Adrenal gland (tissue), 12 donors: ENCODE results near the gene HAUS1. TPM values are rescaled to one million over a fixed set of nuclear protein-coding genes. Genes with fewer than 3 reads are reported as not detected.
"Not testable (repeated sequence)": the region's sequence is repeated elsewhere in the genome, so short reads cannot be mapped to it uniquely, and the experiment has no call there.

ENCODE experiments used
- DNase-seq, 7 donors: peaks; one replicate each; pipeline ENCODE4 v3.0.0-alpha.2; 2019 to 2020
- H3K27ac ChIP-seq, 5 donors: fragments of 200-600 bp; sonication (generic) in 4 of 5; 1 replicate in 3 of 5; 2 replicates in 2 of 5; pipeline versions ENCODE4 v1.5.1 to v1.8.0; 2016 to 2020; ENCODE audit warnings: mild to moderate bottlenecking in 1 of 5
- H3K27me3 ChIP-seq: fragments of 200-600 bp; 2 replicates; pipeline ENCODE4 v1.8.0; 2021
- H3K36me3 ChIP-seq, 2 donors: fragments of 200-600 bp; replicated peaks in 1 of 2; 1 replicate in 1 of 2; 2 replicates in 1 of 2; pipeline versions ENCODE4 v1.5.1 to v1.8.0; 2018 to 2022
- H3K4me1 ChIP-seq, 2 donors: fragments of 200-600 bp; replicated peaks in 1 of 2; 1 replicate in 1 of 2; 2 replicates in 1 of 2; pipeline versions ENCODE4 v1.5.1 to v1.8.0; 2018 to 2021
- H3K4me3 ChIP-seq, 4 donors: fragments of 200-600 bp; sonication (generic) in 3 of 4; one replicate each; pipeline ENCODE4 v1.5.1; 2016 to 2018
- H3K9me3 ChIP-seq, 3 donors: fragments of 200-600 bp; sonication (generic) in 1 of 3; replicated peaks in 1 of 3; 1 replicate in 2 of 3; 2 replicates in 1 of 3; pipeline versions ENCODE4 v1.5.1 to v1.8.0; 2016 to 2021
- CTCF ChIP-seq, 6 experiments: fragments of 450-650 bp in 4 of 6; fragments of 200-600 bp in 2 of 6; sonication (generic) in 1 of 6; IDR thresholded peaks; 1 replicate in 5 of 6; 2 replicates in 1 of 6; pipeline versions ENCODE4 v1.5.1 to v1.8.0; 2016 to 2021; ENCODE audit warnings: antibody characterized with exemption in 6 of 6, mild to moderate bottlenecking in 2 of 6, moderate library complexity in 1 of 6
- POLR2A ChIP-seq, 2 donors: fragments of 450-650 bp; IDR thresholded peaks; one replicate each; pipeline ENCODE4 v1.6.1; 2017; ENCODE audit warnings: antibody characterized with exemption in 2 of 2, mild to moderate bottlenecking in 2 of 2, moderate library complexity in 1 of 2
- WGBS, 4 donors: extraction: QIAGEN DNeasy Blood & Tissue Kit in 2 of 4; methylation state at CpG; one replicate each; pipeline versions ENCODE4 v1.1.5 to v1.1.7; 2013 to 2017; 5-methylcytosine and 5-hydroxymethylcytosine counted together
- intact Hi-C, 2 donors: fragments of 100-400 bp; cut with DNase I; formaldehyde crosslinking; loops; one replicate each; pipeline versions ENCODE4 v1.14.1 to v1.15.0; 2022 to 2023
- polyA plus RNA-seq, 3 donors: library from polyadenylated mRNA; stranded (reverse); fragments of 200-250 nt in 2 of 3; fragments of 350-450 nt in 1 of 3; fragmentation: Illumina TruSeq in 1 of 3; extraction: RNeasy Lipid Tissue Mini Kit (QIAGEN cat#74804) in 1 of 3; gene quantifications; one replicate each; pipeline ENCODE4 v1.2.3, GENCODE V29; 2013 to 2014
- total RNA-seq, 9 donors: library from RNA; depleted of rRNA in 4 of 9; stranded (reverse); fragments of >200 nt in 4 of 9; fragments of 120-200 nt in 1 of 9; fragmentation: NEBNext Ultra II Directional in 1 of 9; extraction: Animal tissue kit (Norgen Biotek cat#: 25700) in 1 of 9; gene quantifications; one replicate each; pipeline versions ENCODE4 v1.1.0 to v1.2.4, GENCODE V29; 2013 to 2023
- donor health status: healthy with polysubstance abuse.
- donor health status: Bipolar disorder and iron deficiency.
- donor health status: DM: yes; HTN: yes; CAD: no.
- donor health status: DM: no; HTN: no; CAD: no.
- donor health status: DM: no; HTN: no; CAD: no.
- donor health status: DM: yes; HTN: yes; CAD: no.

Gene HAUS1
- total and polyA plus RNA-seq, 12 donors = 12.2 to 42.9 (median 17.2) TPM

- Histone ChIP-seq H3K4me1 (no peaks in the 10 kb centered on the region), H3K36me3 (no peaks in the 10 kb centered on the region), H3K4me3 (no peak overlapping the region), H3K27ac (no peak overlapping the region), H3K9me3 (no peaks in the 10 kb centered on the region), H3K27me3 (no peaks in the 10 kb centered on the region)
- 75 to 85% (median 81%) methylated on average over 3 of the region's 3 CpGs for whole genome bisulfite sequencing, 4 donors
- intact Hi-C loops = no loop called here
- no peak for TF ChIP-seq POLR2A (IDR thresholded peaks at IDR 0.05)
- DNase-seq = no peak
Measured at GRCh38 chr18:46163091-46163490, 58.9 kb downstream of the HAUS1 start.

GRCh38 chr18:46163941-46164499, 59.8 kb downstream of the HAUS1 start:
- H3K36me3 ChIP-seq = no peaks in the 10 kb centered on the region
- no peaks in the 10 kb centered on the region for H3K9me3 ChIP-seq
- DNase-seq = no peak
- no peak overlapping the region for H3K27ac ChIP-seq
- intact Hi-C loops = no loop called here
- no peaks in the 10 kb centered on the region for H3K4me1 ChIP-seq
- WGBS, 4 donors = 87 to 92% (median 91%) methylated on average over 7 of the region's 7 CpGs
- H3K4me3 ChIP-seq = no peak overlapping the region
- TF ChIP-seq POLR2A (IDR thresholded peaks at IDR 0.05) (no peak), CTCF (IDR thresholded peaks at IDR 0.05) (no peak)
- H3K27me3 ChIP-seq = no peaks in the 10 kb centered on the region

GRCh38 chr18:46164502-46164901, 60.3 kb downstream of the HAUS1 start:
- WGBS, 4 donors = 84 to 93% (median 88%) methylated on average over 4 of the region's 4 CpGs
- H3K27me3 ChIP-seq, H3K4me3 ChIP-seq, intact Hi-C loops, H3K9me3 ChIP-seq, H3K36me3 ChIP-seq, DNase-seq, H3K27ac ChIP-seq, H3K4me1 ChIP-seq: not testable (repeated sequence)

- Histone ChIP-seq H3K9me3 (no peaks in the 10 kb centered on the region), H3K4me1 (no peaks in the 10 kb centered on the region), H3K27me3 (no peaks in the 10 kb centered on the region), H3K36me3 (no peaks in the 10 kb centered on the region), H3K27ac (no peak overlapping the region), H3K4me3 (no peak overlapping the region)
- intact Hi-C loops = no loop called here
- TF ChIP-seq POLR2A (IDR thresholded peaks at IDR 0.05) (no peak), CTCF (IDR thresholded peaks at IDR 0.05) (no peak)
- 89 to 98% (median 96%) methylated on average over 13 of the region's 13 CpGs for WGBS, 4 donors
- DNase-seq = no peak
Measured at GRCh38 chr18:46164920-46165319, 60.7 kb downstream of the HAUS1 start.

- no peak for DNase-seq
- WGBS, 4 donors = 73 to 86% (median 77%) methylated on average over 6 of the region's 6 CpGs
- TF ChIP-seq CTCF (IDR thresholded peaks at IDR 0.05) = no peak
- no peak for TF ChIP-seq POLR2A (IDR thresholded peaks at IDR 0.05)
- no peak overlapping the region for H3K4me3 ChIP-seq
- intact Hi-C loops = no loop called here
- no peak overlapping the region for H3K27ac ChIP-seq
- no peaks in the 10 kb centered on the region for H3K27me3 ChIP-seq
- H3K36me3 ChIP-seq = no peaks in the 10 kb centered on the region
- H3K9me3 ChIP-seq = no peaks in the 10 kb centered on the region
- H3K4me1 ChIP-seq = no peaks in the 10 kb centered on the region
Measured at GRCh38 chr18:46166261-46166970, 62.2 kb downstream of the HAUS1 start.
